ENCODE data around the gene GLIPR1. TPM values are rescaled to one million over a fixed set of nuclear protein-coding genes. Genes with fewer than 3 reads are reported as not detected.

Gene GLIPR1
- total RNA-seq, 1 experiment from 2014 or later: 1.9 TPM

DNA sequence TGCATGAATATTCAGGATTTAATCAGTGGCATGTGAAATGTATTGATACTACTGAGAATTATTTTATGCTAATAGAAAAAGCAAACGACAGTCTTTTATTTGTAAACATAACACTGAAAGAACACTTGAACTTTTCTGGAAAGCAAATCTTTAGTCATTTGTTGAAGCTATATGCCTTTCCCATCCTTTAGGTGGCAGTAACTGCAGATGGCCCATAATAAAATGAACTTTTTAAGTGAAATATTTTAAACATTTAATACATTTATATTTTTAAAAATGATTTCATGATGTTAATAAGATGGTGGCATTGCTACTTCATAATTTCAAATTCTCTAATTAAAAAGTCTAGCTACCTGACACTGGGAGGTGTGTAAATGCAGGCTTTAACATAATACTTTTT, 44.7 kb downstream of the GLIPR1 start:
- no peaks in the 10 kb centered on the region for H3K36me3 Mint-ChIP-seq (ENCODE audit: insufficient read depth, unreplicated experiment)
- TF ChIP-seq, protein P1, sequence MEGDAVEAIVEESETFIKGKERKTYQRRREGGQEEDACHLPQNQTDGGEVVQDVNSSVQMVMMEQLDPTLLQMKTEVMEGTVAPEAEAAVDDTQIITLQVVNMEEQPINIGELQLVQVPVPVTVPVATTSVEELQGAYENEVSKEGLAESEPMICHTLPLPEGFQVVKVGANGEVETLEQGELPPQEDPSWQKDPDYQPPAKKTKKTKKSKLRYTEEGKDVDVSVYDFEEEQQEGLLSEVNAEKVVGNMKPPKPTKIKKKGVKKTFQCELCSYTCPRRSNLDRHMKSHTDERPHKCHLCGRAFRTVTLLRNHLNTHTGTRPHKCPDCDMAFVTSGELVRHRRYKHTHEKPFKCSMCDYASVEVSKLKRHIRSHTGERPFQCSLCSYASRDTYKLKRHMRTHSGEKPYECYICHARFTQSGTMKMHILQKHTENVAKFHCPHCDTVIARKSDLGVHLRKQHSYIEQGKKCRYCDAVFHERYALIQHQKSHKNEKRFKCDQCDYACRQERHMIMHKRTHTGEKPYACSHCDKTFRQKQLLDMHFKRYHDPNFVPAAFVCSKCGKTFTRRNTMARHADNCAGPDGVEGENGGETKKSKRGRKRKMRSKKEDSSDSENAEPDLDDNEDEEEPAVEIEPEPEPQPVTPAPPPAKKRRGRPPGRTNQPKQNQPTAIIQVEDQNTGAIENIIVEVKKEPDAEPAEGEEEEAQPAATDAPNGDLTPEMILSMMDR (IDR thresholded peaks at IDR 0.05; ENCODE audit: insufficient read depth in 1 of 2, low read depth in 1 of 2, low read length in 1 of 2, severe bottlenecking in 1 of 2, unreplicated experiment in 1 of 2): peak in 1 of 2 experiments; percentile 12
- no peak overlapping the region for H3K4me3 Mint-ChIP-seq (ENCODE audit: unreplicated experiment)
- H3K27ac Mint-ChIP-seq (ENCODE audit: unreplicated experiment): no peak overlapping the region
- peaks cover 2% of the 10 kb centered on the region for H3K27me3 Mint-ChIP-seq (ENCODE audit: insufficient read depth, unreplicated experiment)
- peaks cover 9% of the 10 kb centered on the region for H3K9me3 Mint-ChIP-seq (ENCODE audit: unreplicated experiment)
- no peak for DNase-seq
- intact Hi-C loops (cut with micrococcal nuclease; ENCODE audit: unreplicated experiment): loop anchor here (5.0 kb wide), 1 partner anchor 822 kb away; the partner anchor contains the start of gene BBS10
- no peaks in the 10 kb centered on the region for H3K9me3 ChIP-seq
- no TSS peak for BruUV-seq (replicated peaks)
- H3K4me1 Mint-ChIP-seq (ENCODE audit: low read depth, unreplicated experiment): peaks cover 17% of the 10 kb centered on the region
- H3K4me3 ChIP-seq (ENCODE audit: low read depth, low read length): no peak overlapping the region
- POLR2A ChIA-PET: interaction anchor here (0.7 kb wide), 1 partner anchor 226 kb away, joined by 7 read pairs; no protein-coding TSS in a partner anchor
- H3K27me3 ChIP-seq (replicated peaks; ENCODE audit: control insufficient read depth, insufficient read depth, low read length): no peaks in the 10 kb centered on the region
- H3K36me3 ChIP-seq (ENCODE audit: control insufficient read depth, insufficient read depth, low read length): no peaks in the 10 kb centered on the region
- CTCF ChIA-PET: interaction anchor here (3.4 kb wide), 1 partner anchor 507 kb away, joined by 18 read pairs; the partner anchor contains the start of gene PHLDA1
- no peaks in the 10 kb centered on the region for H3K4me1 ChIP-seq

DNA sequence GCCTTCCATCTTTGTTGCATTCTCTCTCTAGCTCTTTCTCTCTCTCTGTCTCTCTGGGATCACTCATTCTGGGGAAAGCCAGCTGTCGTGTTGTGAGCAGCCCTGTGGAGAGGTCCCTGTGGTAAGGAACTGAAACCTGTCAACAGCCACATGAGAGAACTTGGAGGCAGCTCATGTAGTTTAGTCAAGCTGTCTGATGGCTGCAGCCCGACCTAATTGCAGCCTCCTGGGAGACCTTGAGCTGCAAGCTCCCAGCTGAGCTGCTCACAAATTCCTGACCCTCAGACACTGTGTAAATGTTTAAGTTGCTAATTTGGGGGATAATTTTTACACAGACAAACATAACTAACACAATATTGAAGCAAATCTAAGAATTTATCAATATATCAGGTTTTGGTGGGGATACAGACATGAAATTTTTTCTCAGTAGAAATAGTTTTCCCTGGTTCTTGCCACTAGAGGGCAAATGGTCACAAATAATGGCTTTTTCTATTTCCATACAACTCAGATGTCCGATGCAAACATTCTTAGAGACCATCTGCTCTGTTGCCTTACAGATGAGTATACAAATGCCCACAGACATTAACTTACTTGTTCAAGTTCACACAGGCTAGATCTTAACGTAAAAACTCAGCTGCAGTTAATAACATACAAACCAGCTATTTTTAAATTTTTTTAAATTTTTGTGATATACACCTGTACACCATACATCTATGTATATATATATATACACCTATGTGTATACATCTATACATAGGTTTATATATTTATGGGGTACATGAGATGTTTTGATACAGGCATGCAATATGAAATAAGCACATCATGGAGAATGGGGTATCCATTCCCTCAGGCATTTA, 46.3 kb downstream of the GLIPR1 start:
- H3K9me3 ChIP-seq: no peaks in the 10 kb centered on the region
- BruUV-seq (replicated peaks): no TSS peak
- peaks cover 2% of the 10 kb centered on the region for H3K27me3 Mint-ChIP-seq (ENCODE audit: insufficient read depth, unreplicated experiment)
- H3K27me3 ChIP-seq (replicated peaks; ENCODE audit: control insufficient read depth, insufficient read depth, low read length): no peaks in the 10 kb centered on the region
- no peaks in the 10 kb centered on the region for H3K4me1 ChIP-seq
- no peak overlapping the region for H3K27ac Mint-ChIP-seq (ENCODE audit: unreplicated experiment)
- CTCF ChIA-PET: interaction anchor here (0.6 to 3.4 kb wide), 5 partner anchors 84 to 942 kb away, joined by 3 to 18 read pairs (median 5); partner anchors contain the start of gene PHLDA1
- DNase-seq: peak; percentile 28 to 37
- H3K4me3 Mint-ChIP-seq (ENCODE audit: unreplicated experiment): no peak overlapping the region
- H3K9me3 Mint-ChIP-seq (ENCODE audit: unreplicated experiment): peaks cover 6% of the 10 kb centered on the region
- peaks cover 17% of the 10 kb centered on the region for H3K4me1 Mint-ChIP-seq (ENCODE audit: low read depth, unreplicated experiment)
- POLR2A ChIA-PET: interaction anchor here (1.2 kb wide), 1 partner anchor 505 kb away, joined by 4 read pairs; the partner anchor contains the start of gene PHLDA1
- TF ChIP-seq, protein P1 (IDR thresholded peaks at IDR 0.05; ENCODE audit: insufficient read depth in 1 of 2, low read depth in 1 of 2, low read length in 1 of 2, severe bottlenecking in 1 of 2, unreplicated experiment in 1 of 2): peak; percentile 75 to 77
- no peaks in the 10 kb centered on the region for H3K36me3 ChIP-seq (ENCODE audit: control insufficient read depth, insufficient read depth, low read length)
- intact Hi-C loops (cut with micrococcal nuclease; ENCODE audit: unreplicated experiment): loop anchor here (1.0 to 5.0 kb wide), 6 partner anchors 84 to 820 kb away; partner anchors contain the start of gene BBS10
- H3K36me3 Mint-ChIP-seq (ENCODE audit: insufficient read depth, unreplicated experiment): no peaks in the 10 kb centered on the region
- no peak overlapping the region for H3K4me3 ChIP-seq (ENCODE audit: low read depth, low read length)

GRCh38 chr12:75528272-75528671, 47.7 kb downstream of the GLIPR1 start:
- Histone ChIP-seq H3K4me3 (ENCODE audit: low read depth, low read length) (no peak overlapping the region), H3K9me3 (no peaks in the 10 kb centered on the region), H3K36me3 (ENCODE audit: control insufficient read depth, insufficient read depth, low read length) (no peaks in the 10 kb centered on the region), H3K27me3 (replicated peaks; ENCODE audit: control insufficient read depth, insufficient read depth, low read length) (no peaks in the 10 kb centered on the region), H3K4me1 (no peaks in the 10 kb centered on the region)
- BruUV-seq (replicated peaks): no TSS peak
- no peaks in the 10 kb centered on the region for H3K9me3 Mint-ChIP-seq (ENCODE audit: unreplicated experiment)
- no peak for DNase-seq
- TF ChIP-seq, protein P1 (IDR thresholded peaks at IDR 0.05; ENCODE audit: insufficient read depth in 1 of 2, low read depth in 1 of 2, low read length in 1 of 2, severe bottlenecking in 1 of 2, unreplicated experiment in 1 of 2): no peak
- H3K27me3 Mint-ChIP-seq (ENCODE audit: insufficient read depth, unreplicated experiment): no peaks in the 10 kb centered on the region
- intact Hi-C loops (cut with micrococcal nuclease; ENCODE audit: unreplicated experiment): loop anchor here (1.0 to 5.0 kb wide), 2 partner anchors 819 to 927 kb away; partner anchors contain the start of gene BBS10
- ChIA-PET CTCF (interaction anchor here (0.7 to 3.4 kb wide), 4 partner anchors 30 to 515 kb away, joined by 3 to 18 read pairs (median 10); partner anchors contain the start of gene PHLDA1), POLR2A (no interaction called here)
- no peak overlapping the region for H3K27ac Mint-ChIP-seq (ENCODE audit: unreplicated experiment)
- H3K4me1 Mint-ChIP-seq (ENCODE audit: low read depth, unreplicated experiment): peaks cover 17% of the 10 kb centered on the region
- H3K36me3 Mint-ChIP-seq (ENCODE audit: insufficient read depth, unreplicated experiment): no peaks in the 10 kb centered on the region
- H3K4me3 Mint-ChIP-seq (ENCODE audit: unreplicated experiment): no peak overlapping the region
